HUES48 (cell line): ENCODE measurements around the gene MIA2.
"Not testable (repeated sequence)": the region's sequence is repeated elsewhere in the genome, so short reads cannot be mapped to it uniquely, and the experiment has no call there.

Experiments used
- H3K27ac ChIP-seq: one replicate; pipeline ENCODE4 v1.7.0; 2013; ENCODE audit warnings: low read depth, low read length, inconsistent platforms
- H3K27me3 ChIP-seq: 2 replicates; pipeline ENCODE4 v1.6.1; 2013; ENCODE audit warnings: mild to moderate bottlenecking, low read length; ENCODE audit not compliant: control insufficient read depth, insufficient read depth
- H3K36me3 ChIP-seq: 2 replicates; pipeline ENCODE4 v1.6.1; 2013; ENCODE audit warnings: low read length; ENCODE audit not compliant: control insufficient read depth, insufficient read depth
- H3K4me1 ChIP-seq: 2 replicates; pipeline ENCODE4 v1.6.1; 2013; ENCODE audit warnings: mild to moderate bottlenecking, low read length; ENCODE audit not compliant: control insufficient read depth, insufficient read depth
- H3K4me3 ChIP-seq: 2 replicates; pipeline ENCODE4 v1.5.1; 2013; ENCODE audit warnings: mild to moderate bottlenecking, low read depth, low read length
- H3K9ac ChIP-seq: 2 replicates; pipeline ENCODE4 v1.6.1; 2013; ENCODE audit warnings: mild to moderate bottlenecking, low read depth, low read length, moderate library complexity
- H3K9me3 ChIP-seq: 2 replicates; pipeline ENCODE4 v1.6.1; 2013; ENCODE audit warnings: low read length; ENCODE audit not compliant: control insufficient read depth, insufficient read depth

Gene MIA2

DNA sequence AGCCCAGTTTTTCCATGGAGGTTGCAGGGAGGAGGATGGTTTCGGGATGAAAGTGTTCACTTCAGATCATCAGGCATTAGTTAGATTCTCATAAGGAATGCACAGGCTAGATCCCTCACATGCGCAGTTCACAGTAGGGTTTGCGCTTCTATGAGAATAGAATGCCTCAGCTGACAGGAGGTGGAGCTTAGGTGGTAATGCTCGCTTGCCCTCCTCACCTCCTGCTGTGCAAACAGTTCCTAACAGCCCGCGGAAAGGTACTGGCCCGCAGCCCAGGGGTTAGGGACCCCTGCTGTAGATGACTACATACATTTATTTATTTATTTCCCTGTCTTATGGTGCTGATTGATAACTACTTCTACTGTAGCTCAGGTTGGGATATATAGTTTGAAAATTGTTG is 105.3 kb downstream of the MIA2 start:
- Histone ChIP-seq H3K4me3 (no peak overlapping the region), H3K9me3 (no peaks in the 10 kb centered on the region)

DNA sequence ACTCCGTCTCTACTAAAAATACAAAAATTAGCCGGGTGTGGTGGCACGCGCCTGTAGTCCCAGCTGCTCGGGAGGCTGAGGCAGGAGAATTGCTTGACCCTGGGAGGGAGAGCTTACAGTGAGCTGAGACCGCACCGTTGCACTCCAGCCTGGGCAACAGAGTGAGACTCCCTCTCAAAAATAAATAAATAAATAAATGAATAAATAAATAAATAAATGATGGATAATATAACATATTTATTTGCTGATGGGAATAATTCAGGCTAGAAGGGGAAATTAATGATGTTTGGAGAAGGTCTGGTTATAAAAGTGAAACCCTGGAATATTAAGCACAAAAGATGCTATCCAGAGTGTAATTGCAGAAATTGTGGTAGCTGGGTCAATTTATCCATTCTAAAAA is 107.4 kb downstream of the MIA2 start:
- H3K4me3 ChIP-seq, H3K9ac ChIP-seq, H3K9me3 ChIP-seq, H3K27me3 ChIP-seq, H3K27ac ChIP-seq, H3K36me3 ChIP-seq, H3K4me1 ChIP-seq: not testable (repeated sequence)

More for the DNA sequence above, 105.3 kb downstream of the MIA2 start:
- H3K9ac ChIP-seq, result no peak overlapping the region
- H3K27ac ChIP-seq, result no peak overlapping the region
- peaks cover 8% of the 10 kb centered on the region; the same call in 1 of the 2 replicates for H3K4me1 ChIP-seq
- H3K27me3 ChIP-seq, result no peaks in the 10 kb centered on the region
- peaks cover 4% of the 10 kb centered on the region; the same call in 1 of the 2 replicates for H3K36me3 ChIP-seq

DNA sequence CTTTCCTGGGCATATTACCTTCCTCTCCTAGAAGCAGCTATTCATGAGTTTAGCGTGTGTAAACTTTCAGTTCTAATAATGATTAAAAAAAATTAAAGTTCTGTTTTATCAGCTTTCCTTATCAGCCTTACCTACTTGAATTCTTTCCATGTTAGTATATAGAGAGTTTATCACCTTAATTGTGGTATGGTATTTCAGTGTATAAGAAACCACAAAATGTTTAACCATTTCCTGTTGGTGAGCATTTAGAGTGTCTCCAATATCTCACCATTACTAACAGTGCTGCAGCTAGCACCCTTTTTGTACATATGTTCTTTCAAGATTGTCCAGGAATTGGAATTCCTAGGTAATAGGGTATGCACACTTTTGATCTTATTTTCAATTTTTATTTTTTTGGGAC is 109.1 kb downstream of the MIA2 start:
- Histone ChIP-seq H3K4me3 (no peak overlapping the region), H3K27ac (no peak overlapping the region), H3K27me3 (no peaks in the 10 kb centered on the region), H3K4me1 (peaks cover 8% of the 10 kb centered on the region; the same call in 1 of the 2 replicates), H3K36me3 (no peaks in the 10 kb centered on the region), H3K9me3 (no peaks in the 10 kb centered on the region), H3K9ac (no peak overlapping the region)

DNA sequence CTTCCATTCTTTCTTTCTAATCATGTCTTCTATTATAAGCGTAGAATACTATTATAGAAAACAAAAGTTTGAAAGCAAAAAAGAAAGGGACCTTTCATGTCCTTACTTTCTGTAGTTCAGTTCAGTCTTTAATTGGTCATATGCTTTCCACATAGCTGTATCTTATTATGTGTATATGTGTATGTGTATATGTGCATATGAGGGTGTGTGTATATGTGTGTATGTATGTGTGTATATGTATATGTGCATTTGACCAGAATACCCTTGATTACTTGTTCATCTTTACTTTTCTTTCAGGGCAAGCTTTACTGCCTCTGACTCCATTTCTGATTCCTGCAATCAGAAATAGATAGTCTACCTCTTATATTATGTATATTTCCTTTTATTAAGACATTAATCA is 109.9 kb downstream of the MIA2 start:
- Histone ChIP-seq H3K27me3 (no peaks in the 10 kb centered on the region), H3K9me3 (no peaks in the 10 kb centered on the region)

DNA sequence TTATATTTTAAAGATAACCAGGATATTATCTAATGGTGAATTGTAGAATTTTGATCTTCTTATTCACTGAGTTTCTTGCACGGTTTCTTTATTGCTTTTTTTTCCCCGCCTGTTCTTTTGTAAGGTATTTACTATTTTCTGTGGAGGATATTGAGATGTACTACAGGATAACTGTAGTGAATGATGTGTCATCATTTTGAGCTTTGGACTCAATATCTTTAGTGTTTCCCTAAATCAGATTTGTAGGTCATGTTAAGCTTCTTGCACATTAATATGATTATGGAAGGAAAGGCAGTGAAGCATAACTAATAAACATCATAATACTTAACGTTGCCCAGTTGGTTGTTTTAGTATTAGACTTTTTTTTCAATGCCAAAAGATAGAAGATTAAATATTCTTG is 117.2 kb downstream of the MIA2 start:
- Histone ChIP-seq H3K27me3 (no peaks in the 10 kb centered on the region), H3K9ac (no peak overlapping the region), H3K9me3 (no peaks in the 10 kb centered on the region), H3K4me1 (no peaks in the 10 kb centered on the region), H3K4me3 (no peak overlapping the region), H3K36me3 (peaks cover 3% of the 10 kb centered on the region; the same call in 1 of the 2 replicates), H3K27ac (no peak overlapping the region)

More for the DNA sequence above, 109.9 kb downstream of the MIA2 start:
- Histone ChIP-seq H3K27ac (no peak overlapping the region), H3K4me1 (peaks cover 7% of the 10 kb centered on the region; the same call in 1 of the 2 replicates), H3K36me3 (no peaks in the 10 kb centered on the region), H3K9ac (no peak overlapping the region), H3K4me3 (no peak overlapping the region)

DNA sequence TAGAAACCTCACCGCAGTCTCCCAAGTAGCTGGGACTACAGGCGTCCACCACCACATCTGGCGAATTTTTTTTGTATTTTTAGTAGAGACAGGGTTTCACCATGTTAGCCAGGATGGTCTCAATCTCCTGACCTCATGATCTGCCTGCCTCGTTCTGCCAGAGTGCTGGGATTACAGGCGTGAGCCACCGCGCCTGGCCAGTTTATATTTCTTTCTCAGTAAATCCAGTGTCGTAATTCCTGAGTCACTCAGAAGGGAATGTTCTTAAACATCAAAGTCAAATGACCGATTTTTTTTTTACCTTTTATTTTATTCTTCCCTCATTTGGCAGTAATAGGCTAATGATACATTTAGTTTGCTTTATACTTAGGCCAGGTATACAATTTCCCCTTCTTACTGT is 118.0 kb downstream of the MIA2 start:
- peaks cover 3% of the 10 kb centered on the region; the same call in 1 of the 2 replicates for H3K36me3 ChIP-seq
- no peak overlapping the region for H3K4me3 ChIP-seq
- H3K9me3 ChIP-seq, result no peaks in the 10 kb centered on the region
- H3K9ac ChIP-seq, result no peak overlapping the region
- H3K4me1 ChIP-seq, result no peaks in the 10 kb centered on the region
- no peaks in the 10 kb centered on the region for H3K27me3 ChIP-seq
- H3K27ac ChIP-seq, result no peak overlapping the region

DNA sequence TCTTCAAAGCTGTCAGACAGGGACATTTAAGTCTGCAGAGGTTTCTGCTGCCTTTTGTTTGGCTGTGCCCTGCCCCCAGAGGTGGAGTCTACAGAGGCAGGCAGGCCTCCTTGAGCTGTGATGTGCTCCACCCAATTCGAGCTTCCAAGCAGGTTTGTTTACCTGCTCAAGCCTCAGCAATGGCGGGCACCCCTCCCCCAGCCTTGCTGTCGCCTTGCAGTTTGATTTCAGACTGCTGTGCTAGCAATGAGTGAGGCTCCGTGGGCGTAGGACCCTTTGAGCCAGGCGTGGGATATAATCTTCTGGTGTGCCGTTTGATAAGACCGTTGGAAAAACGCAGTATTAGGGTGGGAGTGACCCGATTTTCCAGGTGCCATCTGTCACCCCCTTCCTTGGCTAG is 125.4 kb downstream of the MIA2 start:
- not testable (repeated sequence) for H3K9me3 ChIP-seq, H3K4me3 ChIP-seq, H3K27me3 ChIP-seq, H3K4me1 ChIP-seq, H3K36me3 ChIP-seq, H3K27ac ChIP-seq, H3K9ac ChIP-seq

DNA sequence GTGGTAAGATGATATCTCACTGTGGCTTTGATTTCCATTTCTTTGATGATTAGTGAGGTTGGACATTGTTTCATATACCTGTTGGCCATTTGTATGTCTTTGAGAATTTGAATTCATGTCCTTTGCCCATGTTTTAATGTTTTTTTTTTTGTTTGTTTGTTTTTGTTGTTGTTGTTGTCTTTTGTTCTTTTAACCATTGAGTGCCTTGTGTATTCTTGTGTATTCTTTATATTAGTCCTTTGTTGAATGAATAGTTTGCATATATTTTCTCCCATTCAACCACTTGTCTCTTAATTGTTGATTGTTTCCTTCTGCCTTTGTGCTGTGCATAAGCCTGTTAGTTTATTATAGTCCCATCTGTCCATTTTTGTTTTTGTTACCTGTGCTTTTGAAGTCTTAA is 126.6 kb downstream of the MIA2 start:
- no peaks in the 10 kb centered on the region for H3K4me1 ChIP-seq
- no peak overlapping the region for H3K4me3 ChIP-seq
- H3K36me3 ChIP-seq, result no peaks in the 10 kb centered on the region
- H3K27me3 ChIP-seq, result no peaks in the 10 kb centered on the region
- H3K9me3 ChIP-seq, result peaks cover 9% of the 10 kb centered on the region; the same call in 1 of the 2 replicates
- H3K9ac ChIP-seq, result no peak overlapping the region
- H3K27ac ChIP-seq, result no peak overlapping the region

DNA sequence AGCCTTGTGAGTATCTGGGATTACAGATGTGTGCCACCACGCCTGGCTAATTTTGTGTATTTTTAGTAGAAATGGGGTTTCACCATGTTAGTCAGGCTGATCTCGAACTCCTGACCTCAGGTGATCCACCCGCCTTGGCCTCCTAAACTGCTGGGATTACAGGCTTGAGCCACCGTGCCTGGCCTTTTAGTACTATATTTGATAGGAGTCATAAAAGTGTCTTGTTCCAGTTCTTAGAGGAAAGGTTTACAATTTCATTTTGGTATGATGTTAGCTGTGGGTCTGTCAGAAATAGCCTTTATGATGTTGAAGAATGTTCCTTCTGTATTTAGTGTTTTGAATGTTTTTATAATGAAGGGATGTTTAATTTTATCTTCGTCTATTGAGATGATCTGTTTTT is 127.8 kb downstream of the MIA2 start:
- H3K27me3 ChIP-seq, H3K4me3 ChIP-seq, H3K27ac ChIP-seq, H3K36me3 ChIP-seq, H3K4me1 ChIP-seq, H3K9ac ChIP-seq, H3K9me3 ChIP-seq: not testable (repeated sequence)

DNA sequence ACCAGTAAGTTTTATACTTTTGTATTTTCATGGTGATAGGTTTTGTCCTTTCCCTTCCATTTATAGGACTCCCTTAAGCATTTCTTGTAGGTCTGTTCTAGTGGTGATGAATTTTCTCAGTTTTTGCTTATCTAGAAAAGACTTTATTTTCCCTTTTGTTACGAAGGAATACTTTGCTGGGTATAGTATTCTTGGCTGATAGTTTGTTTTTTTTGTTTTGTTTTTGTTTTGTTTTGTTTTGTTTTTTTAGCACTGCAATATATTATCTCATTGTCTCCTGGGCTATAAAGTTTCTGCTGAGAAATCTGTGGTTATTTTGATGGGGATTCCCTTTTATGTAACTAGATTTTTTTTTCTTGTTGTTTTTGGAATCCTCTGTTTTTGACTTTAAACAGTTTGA is 130.8 kb downstream of the MIA2 start:
- H3K9me3 ChIP-seq, result peaks cover 3% of the 10 kb centered on the region; the same call in 1 of the 2 replicates
- H3K4me1 ChIP-seq, result peaks cover 27% of the 10 kb centered on the region
- H3K27me3 ChIP-seq, result no peaks in the 10 kb centered on the region
- H3K4me3 ChIP-seq, result no peak overlapping the region
- no peak overlapping the region for H3K9ac ChIP-seq
- no peaks in the 10 kb centered on the region for H3K36me3 ChIP-seq
- no peak overlapping the region for H3K27ac ChIP-seq

DNA sequence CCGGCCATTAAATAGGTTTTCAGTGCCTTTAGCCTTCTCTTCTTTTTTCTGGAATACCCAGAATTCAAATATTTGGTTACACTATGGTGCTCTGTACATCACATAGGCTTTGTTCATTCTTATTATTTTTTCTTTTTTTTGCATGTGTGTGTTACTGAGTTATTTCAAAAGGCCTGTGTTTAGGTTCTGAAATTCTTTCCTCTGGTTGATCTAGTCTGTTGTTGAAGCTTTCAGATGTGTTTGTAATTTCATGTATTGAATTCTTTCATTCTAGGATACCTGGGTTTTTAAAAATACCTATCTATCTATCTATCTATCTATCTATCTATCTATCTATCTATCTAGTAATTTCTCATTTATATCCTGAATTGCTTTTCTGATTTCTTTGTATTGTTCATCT is 131.6 kb downstream of the MIA2 start:
- no peaks in the 10 kb centered on the region for H3K27me3 ChIP-seq
- no peak overlapping the region for H3K27ac ChIP-seq
- H3K4me1 ChIP-seq, result peaks cover 30% of the 10 kb centered on the region
- H3K36me3 ChIP-seq, result no peaks in the 10 kb centered on the region
- H3K9me3 ChIP-seq, result peaks cover 3% of the 10 kb centered on the region; the same call in 1 of the 2 replicates
- H3K9ac ChIP-seq, result no peak overlapping the region
- H3K4me3 ChIP-seq, result no peak overlapping the region
